Tibial artery (tissue), 4 donors: Measurements from ENCODE around the gene KIF5C.

ENCODE experiments used
- DNase-seq, 2 donors: peaks; one replicate each; pipeline ENCODE4 v3.0.0-alpha.2; 2019
- H3K27ac ChIP-seq, 2 donors: fragments of 200-600 bp; sonication (generic) in 1 of 2; 1 replicate in 1 of 2; 2 replicates in 1 of 2; pipeline ENCODE4 v1.5.1; 2018 to 2019; ENCODE audit warnings: mild to moderate bottlenecking in 1 of 2
- H3K27me3 ChIP-seq, 2 donors: fragments of 200-600 bp; sonication (generic) in 1 of 2; one replicate each; pipeline versions ENCODE4 v1.5.1 to v1.6.0; 2016 to 2019
- H3K36me3 ChIP-seq, 3 donors: fragments of 200-600 bp; sonication (generic) in 2 of 3; one replicate each; pipeline ENCODE4 v1.5.1; 2016 to 2019; ENCODE audit warnings: mild to moderate bottlenecking in 2 of 3
- H3K4me1 ChIP-seq, 4 donors: fragments of 200-600 bp; sonication (generic) in 2 of 4; 1 replicate in 3 of 4; 2 replicates in 1 of 4; pipeline ENCODE4 v1.5.1; 2016 to 2019
- H3K4me3 ChIP-seq, 2 donors: fragments of 200-600 bp; sonication (generic) in 1 of 2; 1 replicate in 1 of 2; 2 replicates in 1 of 2; pipeline ENCODE4 v1.5.1; 2018 to 2019; ENCODE audit warnings: mild to moderate bottlenecking in 2 of 2
- H3K9me3 ChIP-seq, 3 donors: fragments of 200-600 bp; sonication (generic) in 1 of 3; one replicate each; pipeline ENCODE4 v1.5.1; 2016 to 2019
- CTCF ChIP-seq, 2 experiments: fragments of 200-600 bp in 1 of 2; fragments of 450-650 bp in 1 of 2; IDR thresholded peaks; one replicate each; pipeline ENCODE4 v1.5.1; 2017 to 2019; ENCODE audit warnings: antibody characterized with exemption in 2 of 2, mild to moderate bottlenecking in 1 of 2, moderate library complexity in 1 of 2
- intact Hi-C: fragments of 100-400 bp; cut with DNase I; formaldehyde crosslinking; loops from one replicate; pipeline ENCODE4 v1.15.0; 2023; ENCODE audit warnings: low total_unique reads

Gene KIF5C

GRCh38 chr2:148967578-148967977 lies 92.6 kb downstream of the KIF5C start:
- H3K4me3 ChIP-seq, result no peak overlapping the region
- no peaks in the 10 kb centered on the region for H3K9me3 ChIP-seq
- no peak overlapping the region for H3K27ac ChIP-seq
- no peak for TF ChIP-seq CTCF (IDR thresholded peaks at IDR 0.05)
- DNase-seq, result no peak
- no peaks in the 10 kb centered on the region for H3K4me1 ChIP-seq
- intact Hi-C loops, result no loop called here
- no peaks in the 10 kb centered on the region for H3K27me3 ChIP-seq
- no peaks in the 10 kb centered on the region for H3K36me3 ChIP-seq

DNA sequence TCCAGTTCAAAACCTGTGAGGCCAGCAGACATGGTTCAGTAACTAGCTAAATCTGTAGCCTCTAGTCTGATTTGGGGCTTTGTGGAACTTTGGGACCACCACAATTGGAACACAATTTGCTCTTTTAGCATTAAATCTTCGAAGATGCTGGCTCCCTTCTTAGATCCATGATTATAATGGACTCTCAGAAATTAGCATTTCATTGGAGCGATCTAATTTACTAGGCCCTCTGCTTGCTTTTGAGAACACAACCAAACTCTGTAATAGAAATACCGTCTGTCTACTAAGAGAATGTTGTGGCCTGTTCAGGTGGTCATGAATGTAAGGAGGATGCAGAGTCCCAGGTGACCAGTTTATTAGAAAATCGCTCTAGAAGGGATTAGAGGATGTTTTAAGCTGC lies 93.3 kb downstream of the KIF5C start:
- DNase-seq, result no peak
- Histone ChIP-seq H3K4me3 (no peak overlapping the region), H3K36me3 (no peaks in the 10 kb centered on the region), H3K9me3 (no peaks in the 10 kb centered on the region), H3K27me3 (no peaks in the 10 kb centered on the region), H3K4me1 (no peaks in the 10 kb centered on the region), H3K27ac (no peak overlapping the region)
- intact Hi-C loops, result no loop called here
- no peak for TF ChIP-seq CTCF (IDR thresholded peaks at IDR 0.05)

DNA sequence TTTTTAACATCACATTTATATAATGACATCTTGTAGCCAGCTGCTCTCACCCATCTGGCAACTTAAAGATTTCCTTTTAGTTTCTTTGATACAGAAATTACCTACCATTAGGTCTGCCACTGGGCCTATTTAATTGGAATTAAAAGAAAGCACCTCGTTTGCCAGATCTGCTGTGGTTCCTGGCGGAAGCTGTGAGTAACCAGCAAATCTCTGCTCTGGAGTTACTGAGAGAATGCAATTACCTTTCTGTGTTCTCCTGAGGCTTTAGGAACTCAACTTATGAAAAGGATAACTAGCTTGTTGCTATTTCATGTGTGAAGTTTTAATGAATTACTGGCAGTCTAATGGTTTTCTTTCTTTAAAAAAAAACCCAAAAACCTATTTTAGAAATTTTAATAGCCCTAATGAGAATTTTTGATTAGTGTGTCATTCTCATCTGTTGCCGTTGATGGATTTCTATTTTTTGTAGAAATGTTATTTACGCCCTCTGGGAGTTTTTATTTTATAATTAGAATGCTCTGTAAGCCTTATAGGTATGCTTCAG lies 93.8 kb downstream of the KIF5C start:
- Histone ChIP-seq H3K4me3 (no peak overlapping the region), H3K9me3 (no peaks in the 10 kb centered on the region), H3K27ac (no peak overlapping the region), H3K36me3 (no peaks in the 10 kb centered on the region), H3K27me3 (no peaks in the 10 kb centered on the region), H3K4me1 (no peaks in the 10 kb centered on the region)
- TF ChIP-seq CTCF (IDR thresholded peaks at IDR 0.05), result no peak
- DNase-seq, result no peak
- intact Hi-C loops, result no loop called here

- no peak for TF ChIP-seq CTCF (IDR thresholded peaks at IDR 0.05)
- no peaks in the 10 kb centered on the region for H3K36me3 ChIP-seq
- H3K9me3 ChIP-seq, result no peaks in the 10 kb centered on the region
- H3K4me3 ChIP-seq, result no peak overlapping the region
- no peaks in the 10 kb centered on the region for H3K27me3 ChIP-seq
- intact Hi-C loops, result no loop called here
- DNase-seq, result no peak
- H3K4me1 ChIP-seq, result no peaks in the 10 kb centered on the region
- no peak overlapping the region for H3K27ac ChIP-seq
Observed at GRCh38 chr2:148969659-148970061, 94.6 kb downstream of the KIF5C start.

DNA sequence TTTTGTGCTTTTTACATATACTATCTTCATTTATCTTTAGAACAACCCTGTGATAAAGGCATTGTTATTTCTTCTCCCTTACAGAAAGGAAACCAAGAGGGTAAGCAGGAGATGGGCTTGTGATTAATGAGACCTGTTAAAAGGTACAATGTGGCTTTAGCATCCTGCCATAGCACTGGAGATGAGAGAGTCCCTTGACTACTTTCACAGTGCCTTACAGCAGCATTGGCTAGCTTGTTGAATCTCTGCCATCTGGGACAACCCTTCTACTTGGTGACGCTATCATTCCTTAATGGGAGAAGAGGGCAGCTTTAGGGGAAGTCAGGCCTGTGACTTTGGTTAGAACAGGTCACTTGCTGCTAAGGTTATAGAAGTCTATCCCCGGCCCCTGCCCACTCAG lies 95.4 kb downstream of the KIF5C start:
- H3K9me3 ChIP-seq, result no peaks in the 10 kb centered on the region
- no peaks in the 10 kb centered on the region for H3K36me3 ChIP-seq
- H3K4me3 ChIP-seq, result no peak overlapping the region
- no peak overlapping the region for H3K27ac ChIP-seq
- H3K27me3 ChIP-seq, result no peaks in the 10 kb centered on the region
- intact Hi-C loops, result no loop called here
- TF ChIP-seq CTCF (IDR thresholded peaks at IDR 0.05), result no peak
- H3K4me1 ChIP-seq, result no peaks in the 10 kb centered on the region
- DNase-seq, result no peak

DNA sequence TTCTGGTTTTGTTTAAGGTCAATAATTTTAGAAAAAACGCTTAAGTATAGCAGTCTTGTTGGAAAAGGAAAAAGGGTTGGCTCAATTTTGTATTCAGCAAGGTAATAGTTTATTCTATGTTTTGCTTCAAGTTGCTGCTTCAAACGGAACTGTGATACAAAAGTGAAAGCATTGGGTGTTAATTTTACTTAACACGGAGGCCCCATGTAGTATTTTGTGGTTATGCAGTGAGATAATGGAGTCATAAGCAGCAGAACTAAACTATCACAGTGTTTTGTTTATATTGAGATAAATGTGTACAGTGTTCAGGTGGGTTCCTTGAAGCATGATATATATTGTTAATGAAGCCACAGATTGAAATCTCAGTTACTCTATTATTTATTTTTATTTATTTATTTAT lies 96.5 kb downstream of the KIF5C start:
- Histone ChIP-seq H3K4me3 (no peak overlapping the region), H3K9me3 (no peaks in the 10 kb centered on the region), H3K27ac (no peak overlapping the region), H3K27me3 (no peaks in the 10 kb centered on the region), H3K36me3 (no peaks in the 10 kb centered on the region), H3K4me1 (no peaks in the 10 kb centered on the region)
- intact Hi-C loops, result no loop called here
- TF ChIP-seq CTCF (IDR thresholded peaks at IDR 0.05), result no peak
- DNase-seq, result no peak
